NCI-H774 (cell line): Measurements from ENCODE around the gene ARFIP1.
"Not testable (repeated sequence)": the region's sequence is repeated elsewhere in the genome, so short reads cannot be mapped to it uniquely, and the experiment has no call there.

Source experiments
- DNase-seq: peaks from one replicate; lab custom pipeline; 2025; lab: John Stamatoyannopoulos, UW

Gene ARFIP1

GRCh38 chr4:152896811-152897210 is 117.1 kb downstream of the ARFIP1 start:
- DNase-seq = no peak

- not testable (repeated sequence) for DNase-seq
Observed at GRCh38 chr4:152898133-152898532, 118.4 kb downstream of the ARFIP1 start.

- DNase-seq = no peak
Observed at GRCh38 chr4:152898606-152899005, 118.9 kb downstream of the ARFIP1 start.

GRCh38 chr4:152900395-152900794 is 120.6 kb downstream of the ARFIP1 start:
- DNase-seq = no peak

GRCh38 chr4:152901205-152901604 is 121.5 kb downstream of the ARFIP1 start:
- DNase-seq = no peak

GRCh38 chr4:152903658-152904057 is 123.9 kb downstream of the ARFIP1 start:
- DNase-seq = no peak

GRCh38 chr4:152909901-152910300 is 130.1 kb downstream of the ARFIP1 start:
- DNase-seq = no peak

GRCh38 chr4:152910521-152910920 is 130.8 kb downstream of the ARFIP1 start:
- no peak for DNase-seq

- DNase-seq = no peak
Observed at GRCh38 chr4:152917543-152918395, 138.0 kb downstream of the ARFIP1 start.

GRCh38 chr4:152919826-152920225 is 140.1 kb downstream of the ARFIP1 start:
- no peak for DNase-seq

- no peak for DNase-seq
Observed at GRCh38 chr4:152920768-152921167, 141.0 kb downstream of the ARFIP1 start.

- no peak for DNase-seq
Observed at GRCh38 chr4:152921284-152921683, 141.5 kb downstream of the ARFIP1 start.

GRCh38 chr4:152925851-152926250 is 146.1 kb downstream of the ARFIP1 start:
- DNase-seq = no peak

GRCh38 chr4:152926959-152927358 is 147.2 kb downstream of the ARFIP1 start:
- DNase-seq = no peak

GRCh38 chr4:152927737-152928136 is 148.0 kb downstream of the ARFIP1 start:
- DNase-seq = no peak

GRCh38 chr4:152928286-152928685 is 148.5 kb downstream of the ARFIP1 start:
- DNase-seq = no peak

GRCh38 chr4:152929888-152930287 is 150.1 kb downstream of the ARFIP1 start:
- DNase-seq = no peak

GRCh38 chr4:152935143-152935542 is 155.4 kb downstream of the ARFIP1 start:
- DNase-seq = no peak

- peak; percentile 50 for DNase-seq
Observed at GRCh38 chr4:152935631-152936445, 156.1 kb downstream of the ARFIP1 start, which contains the start of gene FHDC1. Gene FHDC1, plus strand, starts transcription at chr4:152936323. Its CDS starts 6,735 bp downstream, at chr4:152943058.

GRCh38 chr4:152936446-152937335 is 156.9 kb downstream of the ARFIP1 start:
- DNase-seq = no peak

GRCh38 chr4:152937336-152938236 is 157.8 kb downstream of the ARFIP1 start:
- DNase-seq = no peak
